Choroid plexus epithelial cell (primary cell): ENCODE results near the gene CBLIF.
A peak's percentile ranks its signal among the peaks of the same experiment; 100 is the strongest.

Source experiments
- DNase-seq: peaks from one replicate; pipeline ENCODE4 v3.0.0-alpha.2; 2010; ENCODE audit warnings: low read depth
- H3K4me3 ChIP-seq: 2 replicates; pipeline ENCODE4 v1.5.1; 2011; ENCODE audit warnings: low read depth, mild to moderate bottlenecking, control low read depth, low read length, moderate library complexity
- TF ChIP-seq, protein P1 (sequence below): conservative IDR thresholded peaks from 2 replicates; pipeline ENCODE4 v1.5.1; 2011; ENCODE audit warnings: low read depth, mild to moderate bottlenecking, control low read depth, inconsistent platforms, low read length, moderate library complexity

Gene CBLIF

DNA sequence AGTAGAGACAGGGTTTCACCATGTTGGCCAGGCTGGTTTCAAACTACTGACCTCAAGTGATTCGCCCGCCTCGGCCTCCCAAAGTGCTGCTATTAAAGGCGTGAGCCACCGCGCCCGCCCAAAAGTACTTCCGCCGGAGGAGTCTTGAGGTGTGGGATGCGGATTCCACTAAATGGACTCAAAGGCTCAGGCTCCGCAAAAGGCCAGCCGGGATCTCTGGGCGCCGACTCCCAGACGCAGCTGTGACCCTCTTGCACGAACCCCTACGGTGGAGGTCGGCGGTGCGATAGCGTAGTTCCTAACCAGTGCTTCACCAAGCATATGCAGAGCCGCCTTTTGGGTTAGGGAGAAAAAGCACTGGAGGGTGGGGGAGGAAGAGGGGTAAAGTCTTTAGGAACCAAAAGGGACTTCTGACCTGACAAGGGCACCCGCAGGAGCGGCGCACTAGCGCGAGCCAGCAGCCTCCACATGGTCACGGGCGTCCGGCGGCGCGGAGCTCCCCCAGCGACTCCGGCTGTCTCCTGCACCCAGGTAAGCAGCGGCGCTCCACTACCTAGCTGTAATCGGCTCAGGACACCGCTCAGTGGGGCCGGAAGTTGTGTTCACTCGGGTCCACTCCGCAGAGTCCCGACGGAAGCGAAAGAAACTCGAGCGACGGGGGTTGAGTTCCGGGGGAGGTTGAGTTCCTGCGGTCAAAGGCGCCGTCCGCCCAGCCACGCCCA, 34.9 kb downstream of the CBLIF start, which contains the start of gene MRPL16:
Gene MRPL16, minus strand, starts transcription at position 590 of the 722 bp plus-strand sequence. Its CDS starts 120 bp downstream, at position 470.
- peak within 1 kb of the TSS; percentile 99 for H3K4me3 ChIP-seq
- DNase-seq: peak; percentile 92
- TF ChIP-seq, protein P1, sequence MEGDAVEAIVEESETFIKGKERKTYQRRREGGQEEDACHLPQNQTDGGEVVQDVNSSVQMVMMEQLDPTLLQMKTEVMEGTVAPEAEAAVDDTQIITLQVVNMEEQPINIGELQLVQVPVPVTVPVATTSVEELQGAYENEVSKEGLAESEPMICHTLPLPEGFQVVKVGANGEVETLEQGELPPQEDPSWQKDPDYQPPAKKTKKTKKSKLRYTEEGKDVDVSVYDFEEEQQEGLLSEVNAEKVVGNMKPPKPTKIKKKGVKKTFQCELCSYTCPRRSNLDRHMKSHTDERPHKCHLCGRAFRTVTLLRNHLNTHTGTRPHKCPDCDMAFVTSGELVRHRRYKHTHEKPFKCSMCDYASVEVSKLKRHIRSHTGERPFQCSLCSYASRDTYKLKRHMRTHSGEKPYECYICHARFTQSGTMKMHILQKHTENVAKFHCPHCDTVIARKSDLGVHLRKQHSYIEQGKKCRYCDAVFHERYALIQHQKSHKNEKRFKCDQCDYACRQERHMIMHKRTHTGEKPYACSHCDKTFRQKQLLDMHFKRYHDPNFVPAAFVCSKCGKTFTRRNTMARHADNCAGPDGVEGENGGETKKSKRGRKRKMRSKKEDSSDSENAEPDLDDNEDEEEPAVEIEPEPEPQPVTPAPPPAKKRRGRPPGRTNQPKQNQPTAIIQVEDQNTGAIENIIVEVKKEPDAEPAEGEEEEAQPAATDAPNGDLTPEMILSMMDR: peak; percentile 23

DNA sequence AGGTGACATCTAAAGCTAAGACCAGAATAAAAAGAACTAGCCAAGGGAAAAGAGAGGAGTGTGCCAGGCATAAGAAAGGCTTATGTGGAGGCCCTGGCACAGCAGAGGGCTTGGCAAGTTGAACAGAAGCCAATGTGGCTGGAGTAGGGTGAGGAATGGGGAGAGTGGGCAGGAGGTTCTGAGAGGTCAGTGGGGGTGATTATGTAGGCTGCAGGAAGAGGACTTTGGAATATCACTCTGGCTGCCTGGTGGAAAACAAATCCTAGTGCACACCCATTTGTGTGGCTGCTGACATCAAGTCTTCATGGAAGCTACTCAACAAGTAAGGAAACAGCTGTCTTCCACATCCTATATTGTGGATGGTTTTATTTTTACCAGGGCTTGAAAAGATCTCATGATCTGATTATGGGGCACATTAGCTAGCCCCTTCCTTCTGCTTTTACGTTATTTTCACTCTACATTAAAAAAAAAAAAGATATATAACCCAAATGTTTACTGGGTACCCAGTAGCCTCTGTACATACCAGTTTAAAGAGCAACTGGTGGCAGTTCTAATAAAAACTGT, 38.2 kb downstream of the CBLIF start:
- DNase-seq: no peak
- H3K4me3 ChIP-seq: no peak overlapping the region
- TF ChIP-seq, protein P1: no peak

DNA sequence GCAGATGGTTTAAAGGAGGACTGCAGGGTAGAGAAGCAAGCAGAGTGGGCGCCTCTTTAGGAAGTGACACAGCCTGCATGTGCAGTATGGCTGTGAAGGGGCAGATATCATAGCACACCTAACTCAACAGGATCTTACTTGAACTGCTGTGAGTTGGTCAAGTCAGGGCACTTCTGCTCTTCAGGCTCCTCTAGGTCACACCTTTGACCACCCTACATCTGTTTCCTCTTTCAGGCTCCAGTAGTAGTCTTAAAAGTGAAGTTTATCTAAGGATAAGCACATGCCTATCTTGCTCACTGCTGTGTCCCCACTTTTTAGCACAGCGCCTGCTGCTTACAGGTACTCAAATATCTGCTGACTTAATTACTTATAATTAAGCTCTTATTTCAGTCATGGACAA, 41.2 kb downstream of the CBLIF start:
- DNase-seq: no peak
- TF ChIP-seq, protein P1: no peak
- H3K4me3 ChIP-seq: no peak overlapping the region

DNA sequence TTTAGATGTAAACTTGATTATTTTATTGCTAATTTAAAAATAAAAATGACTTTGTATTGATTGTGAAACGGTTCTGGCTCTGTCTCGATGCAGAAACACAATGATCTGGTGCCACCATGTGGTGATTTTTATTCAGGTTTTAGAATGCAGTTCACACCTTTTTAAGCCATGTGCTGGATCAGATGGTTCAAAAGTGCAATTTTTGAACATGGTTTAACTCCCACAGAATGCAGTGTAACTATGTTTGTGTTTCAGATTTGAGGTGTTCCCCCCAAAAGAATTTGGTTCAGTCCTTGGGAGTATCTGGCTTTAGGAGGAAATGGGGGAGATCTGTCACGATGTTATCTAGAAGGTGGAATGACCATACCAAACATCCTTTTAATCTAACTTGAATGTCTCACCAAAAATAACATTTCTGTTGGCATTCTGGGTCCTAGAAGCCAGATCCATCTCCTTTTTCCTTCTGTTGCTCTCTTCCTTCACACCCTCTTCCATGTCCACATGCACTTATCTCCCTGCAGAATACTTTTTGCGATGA, 42.6 kb downstream of the CBLIF start:
- TF ChIP-seq, protein P1: peak; percentile 66
- peak; percentile 75 for DNase-seq
- H3K4me3 ChIP-seq: no peak overlapping the region

DNA sequence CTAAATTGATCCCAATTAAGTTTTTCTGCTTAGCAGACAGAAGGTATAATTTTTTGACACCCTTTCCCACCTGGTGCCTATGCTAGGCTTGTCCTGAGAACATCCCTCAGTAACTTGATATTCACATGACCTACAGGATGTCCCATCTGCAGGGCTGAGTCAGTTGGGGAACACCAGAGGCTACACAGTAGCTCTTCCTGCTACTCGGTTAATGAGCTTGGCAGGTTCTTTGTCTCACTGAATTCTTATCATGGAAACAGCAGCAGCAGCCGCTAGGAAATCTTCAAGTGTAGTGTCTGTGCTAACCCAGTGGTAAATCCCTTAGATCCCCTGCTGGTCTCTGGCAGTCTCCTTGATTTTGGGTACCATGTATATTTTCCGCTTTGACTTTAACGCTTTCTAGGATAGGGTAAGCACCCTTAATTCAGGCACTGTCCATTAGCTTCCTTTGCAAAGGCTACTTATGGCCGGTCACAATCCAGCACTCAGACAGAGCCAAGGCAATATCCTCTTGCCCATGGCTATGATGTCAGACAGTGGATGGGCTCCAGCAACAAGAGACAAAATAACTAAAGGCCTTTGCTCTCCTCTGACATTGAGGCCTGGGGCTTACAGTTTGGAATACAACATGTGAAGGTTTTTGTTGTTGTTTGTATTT, 43.2 kb downstream of the CBLIF start:
- TF ChIP-seq, protein P1: no peak
- DNase-seq: peak; percentile 37
- no peak overlapping the region for H3K4me3 ChIP-seq

DNA sequence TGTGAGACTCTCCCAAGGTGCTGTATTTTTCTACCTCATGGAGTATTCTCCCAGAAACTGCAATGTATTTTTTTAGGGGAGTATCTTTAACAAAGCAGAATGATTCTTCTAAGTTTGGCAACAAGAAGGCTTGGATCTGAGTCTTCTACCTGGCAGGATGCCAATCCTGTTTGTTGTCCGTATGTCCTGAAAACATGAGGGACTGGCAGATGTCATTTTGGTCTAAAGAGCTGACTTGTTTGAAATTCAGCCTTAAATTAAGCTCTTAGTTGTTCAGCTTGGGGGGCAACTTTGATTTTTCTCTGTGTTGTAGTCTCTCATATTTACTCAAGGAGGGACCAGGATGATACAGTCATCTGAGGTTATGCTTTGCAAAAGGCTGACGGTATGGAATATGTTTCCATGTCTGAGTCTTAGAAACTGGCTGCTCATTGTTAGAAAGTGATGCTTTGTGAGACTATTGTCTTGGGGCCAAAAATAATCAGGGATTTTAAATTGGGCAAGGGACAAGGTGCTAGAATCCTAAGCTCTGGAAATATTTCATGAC, 44.1 kb downstream of the CBLIF start:
- DNase-seq: no peak
- TF ChIP-seq, protein P1: no peak
- H3K4me3 ChIP-seq: no peak overlapping the region
